Measurements from ENCODE around the gene KRT81. TPM values are rescaled to one million over a fixed set of nuclear protein-coding genes. Genes with fewer than 3 reads are reported as not detected.
A peak's percentile ranks its signal among the peaks of the same experiment; 100 is the strongest.
"Not testable (repeated sequence)": the region's sequence is repeated elsewhere in the genome, so short reads cannot be mapped to it uniquely, and the experiment has no call there.

KRT81 gene
- total RNA-seq, 1 donor from 2014 or later = not detected

DNA sequence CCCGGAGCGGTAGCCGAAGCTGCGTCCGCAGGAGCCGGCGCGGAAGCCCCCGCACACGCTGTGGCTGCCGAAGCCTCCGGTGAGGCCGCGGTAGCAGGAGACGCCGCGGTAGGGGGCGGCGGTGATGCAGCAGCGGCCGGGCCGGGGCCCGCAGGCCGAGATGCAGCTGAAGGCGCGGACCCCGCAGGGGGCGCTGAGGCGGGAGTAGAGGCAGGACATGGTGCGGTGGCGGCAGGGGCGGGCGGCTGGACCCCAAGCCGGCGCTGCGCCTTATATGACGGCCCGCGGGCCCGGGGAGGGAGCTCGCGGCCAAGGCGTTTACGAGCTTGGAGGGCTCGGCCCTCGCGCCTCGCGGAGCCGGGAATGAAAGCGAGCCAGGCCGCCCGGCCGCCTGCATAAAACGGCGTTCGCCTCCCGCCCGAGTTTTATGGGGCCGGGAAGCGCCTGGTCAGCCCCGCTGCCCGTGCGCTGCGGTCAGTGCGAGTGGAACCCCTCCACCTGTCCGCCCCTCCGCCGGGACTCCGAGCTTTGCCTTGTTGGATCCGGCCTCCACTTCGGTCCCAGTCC lies 32.9 kb downstream of the KRT81 start:
- intact Hi-C loops (cut with DNase I) = no loop called here
- Histone ChIP-seq H3K36me3 (no peaks in the 10 kb centered on the region), H3K4me3 (peak overlapping the region; percentile 44 to 61), H3K27ac (no peak overlapping the region), H3K27me3 (no peaks in the 10 kb centered on the region), H3K4me1 (peaks cover 3 to 5% of the 10 kb centered on the region in 2 donors), H3K9me3 (no peaks in the 10 kb centered on the region)
- DNase-seq (ENCODE audit: low spot score in 2 of 2) = no peak
- TF ChIP-seq, protein P1, sequence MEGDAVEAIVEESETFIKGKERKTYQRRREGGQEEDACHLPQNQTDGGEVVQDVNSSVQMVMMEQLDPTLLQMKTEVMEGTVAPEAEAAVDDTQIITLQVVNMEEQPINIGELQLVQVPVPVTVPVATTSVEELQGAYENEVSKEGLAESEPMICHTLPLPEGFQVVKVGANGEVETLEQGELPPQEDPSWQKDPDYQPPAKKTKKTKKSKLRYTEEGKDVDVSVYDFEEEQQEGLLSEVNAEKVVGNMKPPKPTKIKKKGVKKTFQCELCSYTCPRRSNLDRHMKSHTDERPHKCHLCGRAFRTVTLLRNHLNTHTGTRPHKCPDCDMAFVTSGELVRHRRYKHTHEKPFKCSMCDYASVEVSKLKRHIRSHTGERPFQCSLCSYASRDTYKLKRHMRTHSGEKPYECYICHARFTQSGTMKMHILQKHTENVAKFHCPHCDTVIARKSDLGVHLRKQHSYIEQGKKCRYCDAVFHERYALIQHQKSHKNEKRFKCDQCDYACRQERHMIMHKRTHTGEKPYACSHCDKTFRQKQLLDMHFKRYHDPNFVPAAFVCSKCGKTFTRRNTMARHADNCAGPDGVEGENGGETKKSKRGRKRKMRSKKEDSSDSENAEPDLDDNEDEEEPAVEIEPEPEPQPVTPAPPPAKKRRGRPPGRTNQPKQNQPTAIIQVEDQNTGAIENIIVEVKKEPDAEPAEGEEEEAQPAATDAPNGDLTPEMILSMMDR (IDR thresholded peaks at IDR 0.05) = peak; percentile 4 to 27 (median 12)

DNA sequence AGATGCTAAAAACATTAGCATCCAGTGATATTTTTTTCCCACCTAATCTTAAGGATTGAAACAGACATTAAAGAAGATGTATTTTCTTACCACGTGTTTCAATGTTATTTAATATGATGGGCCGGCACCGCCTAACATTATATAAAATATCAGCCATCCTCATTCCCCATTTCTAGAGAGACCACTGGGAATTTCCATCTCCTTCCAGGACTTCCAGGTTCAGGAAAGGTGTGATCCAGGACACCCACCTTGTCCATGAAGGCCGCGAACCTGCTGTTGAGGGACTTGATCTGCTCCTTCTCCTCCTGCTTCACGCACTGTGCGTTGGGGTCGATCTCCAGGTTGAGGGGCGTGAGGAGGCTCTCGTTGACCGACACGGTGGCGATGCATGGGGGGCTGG lies 33.4 kb downstream of the KRT81 start:
- H3K36me3 ChIP-seq; DNase-seq (ENCODE audit: low spot score in 2 of 2); H3K27me3 ChIP-seq; H3K9me3 ChIP-seq; H3K4me1 ChIP-seq; H3K27ac ChIP-seq; intact Hi-C loops (cut with DNase I): not testable (repeated sequence)
- peak overlapping the region; percentile 44 to 61 for H3K4me3 ChIP-seq

DNA sequence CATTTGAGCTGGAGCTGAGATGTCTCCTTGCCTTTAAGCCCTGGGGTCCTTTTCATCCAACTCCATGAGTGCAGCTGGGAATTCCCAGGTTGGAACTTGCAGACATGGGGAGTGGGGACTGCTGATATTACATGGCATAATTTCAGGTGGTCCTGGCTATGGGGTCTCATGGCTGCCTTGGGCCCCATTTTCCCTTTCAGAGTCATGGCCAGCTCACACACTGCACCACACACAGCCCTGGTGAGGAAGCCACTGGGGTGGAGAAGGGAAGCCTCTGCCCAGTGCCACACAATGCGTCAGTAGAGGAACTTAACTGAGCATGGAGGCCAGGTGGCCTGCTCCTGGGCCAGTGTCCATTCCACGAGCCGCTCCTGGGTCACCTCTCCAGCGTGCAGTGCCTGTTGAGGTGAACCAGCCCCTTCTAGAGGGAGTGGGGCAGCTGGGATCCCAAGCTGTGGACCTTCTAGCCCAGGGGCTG lies 34.2 kb downstream of the KRT81 start:
- no peaks in the 10 kb centered on the region for H3K36me3 ChIP-seq
- H3K4me1 ChIP-seq = peaks cover 3 to 5% of the 10 kb centered on the region in 2 donors
- no peak for DNase-seq (ENCODE audit: low spot score in 2 of 2)
- no peaks in the 10 kb centered on the region for H3K9me3 ChIP-seq
- no peak overlapping the region for H3K4me3 ChIP-seq
- H3K27ac ChIP-seq = no peak overlapping the region
- H3K27me3 ChIP-seq = no peaks in the 10 kb centered on the region
- intact Hi-C loops (cut with DNase I) = no loop called here
- TF ChIP-seq, protein P1 (IDR thresholded peaks at IDR 0.05) = no peak

GRCh38 chr12:52256584-52256935 lies 34.8 kb downstream of the KRT81 start:
- no peak for DNase-seq (ENCODE audit: low spot score in 2 of 2)
- Histone ChIP-seq H3K27me3 (no peaks in the 10 kb centered on the region), H3K4me3 (no peak overlapping the region), H3K4me1 (peaks cover 3 to 5% of the 10 kb centered on the region in 2 donors), H3K9me3 (no peaks in the 10 kb centered on the region), H3K36me3 (no peaks in the 10 kb centered on the region), H3K27ac (no peak overlapping the region)
- intact Hi-C loops (cut with DNase I) = no loop called here
- TF ChIP-seq, protein P1 (IDR thresholded peaks at IDR 0.05) = no peak

DNA sequence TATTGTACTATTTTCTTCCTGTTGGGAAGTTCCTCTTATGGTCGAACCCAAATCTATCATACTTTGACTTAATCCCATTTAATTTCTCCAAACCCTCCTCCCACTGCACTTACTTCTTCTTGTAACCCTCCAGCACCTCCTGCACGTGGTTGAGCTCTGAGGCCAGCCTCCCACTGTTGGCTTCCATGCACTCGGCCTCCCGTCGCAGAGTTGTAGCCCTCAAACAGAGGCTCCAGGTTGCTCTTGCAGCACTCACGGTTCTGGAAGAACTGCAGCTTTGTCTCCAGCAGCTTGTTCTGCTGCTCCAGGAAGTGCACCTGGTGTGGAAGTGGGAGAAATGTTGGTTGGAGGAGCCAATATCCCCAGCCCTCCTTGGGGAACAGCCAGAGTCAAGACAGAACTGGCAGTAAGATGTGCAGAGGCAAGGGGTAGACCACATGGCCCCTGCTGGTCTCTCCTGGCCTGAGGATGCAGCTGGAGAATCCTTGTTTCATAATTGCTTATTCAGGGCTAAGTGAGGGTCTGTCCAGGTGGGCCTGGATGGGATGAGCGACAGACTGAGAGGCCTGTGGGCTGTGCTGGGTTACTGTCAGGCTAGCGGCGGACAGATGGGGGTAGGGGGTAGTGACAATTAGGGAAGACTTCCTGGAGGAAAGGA lies 35.3 kb downstream of the KRT81 start:
- H3K9me3 ChIP-seq = no peaks in the 10 kb centered on the region
- intact Hi-C loops (cut with DNase I) = no loop called here
- no peak for DNase-seq (ENCODE audit: low spot score in 2 of 2)

More for the DNA sequence above, 35.3 kb downstream of the KRT81 start:
- TF ChIP-seq, protein P1 (IDR thresholded peaks at IDR 0.05) = no peak
- Histone ChIP-seq H3K36me3 (no peaks in the 10 kb centered on the region), H3K4me1 (peaks cover 3 to 5% of the 10 kb centered on the region in 2 donors), H3K27ac (no peak overlapping the region), H3K4me3 (no peak overlapping the region), H3K27me3 (no peaks in the 10 kb centered on the region)
